IMR-90 (cell line): ENCODE measurements around the gene BCL2L1.

Experiments used
- BHLHE40 ChIP-seq: fragments of 150-350 bp; IDR thresholded peaks from 2 replicates; pipeline ENCODE4 v1.6.1; 2016; ENCODE audit warnings: mild to moderate bottlenecking, low read depth, low read length
- POLR2A ChIP-seq: IDR thresholded peaks from 2 replicates; pipeline ENCODE4 v1.6.1; 2012; ENCODE audit warnings: mild to moderate bottlenecking, low read depth, low read length
- TF ChIP-seq, protein P1 (sequence below): conservative IDR thresholded peaks from 2 replicates; pipeline ENCODE4 v1.5.1; 2012; ENCODE audit warnings: mild to moderate bottlenecking, low read depth, low read length, improper control_type of control experiment
- TF ChIP-seq, protein P2 (sequence below): fragments of 150-350 bp; IDR thresholded peaks from 2 replicates; pipeline ENCODE4 v1.6.1; 2016; ENCODE audit warnings: low read depth, mild to moderate bottlenecking, low read length, moderate library complexity, borderline replicate concordance

DNA sequence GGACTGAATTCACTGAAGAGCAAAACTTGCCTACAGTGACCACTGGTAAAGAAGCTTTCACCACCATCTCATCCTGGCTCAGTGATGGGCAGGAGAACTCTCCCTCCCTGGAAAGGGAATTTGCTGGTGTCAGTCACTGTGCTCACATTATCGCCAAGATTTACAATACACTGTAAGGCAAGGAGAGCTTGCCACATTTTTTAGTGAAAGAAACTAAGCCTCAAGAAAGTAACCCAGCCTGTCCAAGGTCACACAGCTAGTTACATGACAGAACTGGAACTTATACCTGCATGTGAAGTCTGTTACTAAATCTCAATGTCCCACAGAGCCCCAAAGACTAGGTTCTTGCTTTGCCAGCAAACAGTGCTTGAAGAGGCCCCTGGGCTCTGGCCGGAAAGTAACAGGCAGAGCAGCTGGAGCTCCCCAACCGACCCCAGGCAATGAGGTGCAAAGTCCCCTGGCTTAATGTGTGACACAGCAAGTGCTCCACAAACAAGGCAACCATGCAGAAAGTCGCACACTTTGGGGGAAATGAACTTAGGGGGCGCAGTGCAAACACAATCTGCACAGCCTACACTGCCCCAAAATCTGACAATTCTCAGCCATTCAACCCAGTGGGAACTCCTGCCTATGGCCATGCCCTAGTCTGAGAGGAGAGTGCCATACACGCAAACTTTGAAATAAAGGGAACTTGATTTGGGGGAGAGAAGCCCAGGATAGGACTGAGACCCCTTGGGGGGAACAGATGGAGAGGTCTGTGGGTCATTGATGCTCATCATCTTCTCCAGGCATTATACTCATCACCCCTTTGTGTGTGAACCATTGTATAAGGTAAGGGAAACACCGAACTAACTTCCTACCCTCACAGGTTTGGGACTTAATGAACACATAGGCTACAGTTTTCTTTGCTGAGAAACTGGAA lies 1.9 kb downstream of the BCL2L1 start:
- TF ChIP-seq BHLHE40 (no peak), POLR2A (no peak)
- TF ChIP-seq, protein P1, sequence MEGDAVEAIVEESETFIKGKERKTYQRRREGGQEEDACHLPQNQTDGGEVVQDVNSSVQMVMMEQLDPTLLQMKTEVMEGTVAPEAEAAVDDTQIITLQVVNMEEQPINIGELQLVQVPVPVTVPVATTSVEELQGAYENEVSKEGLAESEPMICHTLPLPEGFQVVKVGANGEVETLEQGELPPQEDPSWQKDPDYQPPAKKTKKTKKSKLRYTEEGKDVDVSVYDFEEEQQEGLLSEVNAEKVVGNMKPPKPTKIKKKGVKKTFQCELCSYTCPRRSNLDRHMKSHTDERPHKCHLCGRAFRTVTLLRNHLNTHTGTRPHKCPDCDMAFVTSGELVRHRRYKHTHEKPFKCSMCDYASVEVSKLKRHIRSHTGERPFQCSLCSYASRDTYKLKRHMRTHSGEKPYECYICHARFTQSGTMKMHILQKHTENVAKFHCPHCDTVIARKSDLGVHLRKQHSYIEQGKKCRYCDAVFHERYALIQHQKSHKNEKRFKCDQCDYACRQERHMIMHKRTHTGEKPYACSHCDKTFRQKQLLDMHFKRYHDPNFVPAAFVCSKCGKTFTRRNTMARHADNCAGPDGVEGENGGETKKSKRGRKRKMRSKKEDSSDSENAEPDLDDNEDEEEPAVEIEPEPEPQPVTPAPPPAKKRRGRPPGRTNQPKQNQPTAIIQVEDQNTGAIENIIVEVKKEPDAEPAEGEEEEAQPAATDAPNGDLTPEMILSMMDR, result no peak
- TF ChIP-seq, protein P2, sequence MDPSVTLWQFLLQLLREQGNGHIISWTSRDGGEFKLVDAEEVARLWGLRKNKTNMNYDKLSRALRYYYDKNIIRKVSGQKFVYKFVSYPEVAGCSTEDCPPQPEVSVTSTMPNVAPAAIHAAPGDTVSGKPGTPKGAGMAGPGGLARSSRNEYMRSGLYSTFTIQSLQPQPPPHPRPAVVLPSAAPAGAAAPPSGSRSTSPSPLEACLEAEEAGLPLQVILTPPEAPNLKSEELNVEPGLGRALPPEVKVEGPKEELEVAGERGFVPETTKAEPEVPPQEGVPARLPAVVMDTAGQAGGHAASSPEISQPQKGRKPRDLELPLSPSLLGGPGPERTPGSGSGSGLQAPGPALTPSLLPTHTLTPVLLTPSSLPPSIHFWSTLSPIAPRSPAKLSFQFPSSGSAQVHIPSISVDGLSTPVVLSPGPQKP, result no peak
